GM18498 (cell line): ENCODE results near the gene PAIP1.
A peak's percentile ranks its signal among the peaks of the same experiment; 100 is the strongest.
"Not testable (repeated sequence)": the region's sequence is repeated elsewhere in the genome, so short reads cannot be mapped to it uniquely, and the experiment has no call there.

Experiments
- ATAC-seq: cut with Tn5 transposase; IDR thresholded peaks from one replicate; pipeline ENCODE4 v1.9.1; 2021; ENCODE audit warnings: mild to moderate bottlenecking, moderate library complexity; ENCODE audit not compliant: unreplicated experiment

The PAIP1 gene

DNA sequence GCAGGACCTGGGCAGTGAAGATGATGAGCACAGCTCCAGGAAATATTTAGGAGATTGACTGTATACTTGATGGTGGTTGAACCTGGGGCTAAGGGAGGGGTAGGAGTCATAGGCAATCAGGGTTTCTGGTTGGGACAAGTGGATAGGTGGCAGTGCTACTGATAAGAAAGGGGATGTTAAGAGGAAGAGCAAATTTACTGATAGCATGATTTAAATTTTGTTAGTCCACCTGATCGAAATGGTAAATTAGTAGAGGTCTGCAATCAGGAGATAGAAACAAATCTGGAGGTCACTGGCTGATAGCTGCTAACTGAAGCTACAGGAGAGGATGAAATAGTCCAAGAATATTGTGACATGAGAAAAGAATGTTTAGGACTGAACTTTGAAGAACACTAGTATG lies 36.3 kb downstream of the PAIP1 start:
- ATAC-seq, result no peak

DNA sequence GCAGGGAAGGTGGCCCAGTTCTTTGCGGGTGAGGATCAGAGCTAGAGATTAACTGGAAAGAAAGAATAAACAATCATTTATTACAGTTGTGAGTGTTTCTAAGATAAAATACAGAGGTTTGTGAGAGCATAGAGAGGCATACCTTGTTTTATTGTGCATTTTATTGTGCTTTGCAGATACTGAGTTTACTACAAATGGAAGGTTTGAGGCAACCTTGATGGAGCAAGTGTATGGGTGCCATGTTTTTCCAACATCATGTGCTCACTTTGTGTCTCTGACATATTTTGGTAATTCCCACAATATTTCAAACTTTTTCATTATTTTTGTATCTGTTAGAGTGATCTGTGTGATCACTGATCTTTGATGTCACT lies 41.2 kb downstream of the PAIP1 start:
- no peak for ATAC-seq

DNA sequence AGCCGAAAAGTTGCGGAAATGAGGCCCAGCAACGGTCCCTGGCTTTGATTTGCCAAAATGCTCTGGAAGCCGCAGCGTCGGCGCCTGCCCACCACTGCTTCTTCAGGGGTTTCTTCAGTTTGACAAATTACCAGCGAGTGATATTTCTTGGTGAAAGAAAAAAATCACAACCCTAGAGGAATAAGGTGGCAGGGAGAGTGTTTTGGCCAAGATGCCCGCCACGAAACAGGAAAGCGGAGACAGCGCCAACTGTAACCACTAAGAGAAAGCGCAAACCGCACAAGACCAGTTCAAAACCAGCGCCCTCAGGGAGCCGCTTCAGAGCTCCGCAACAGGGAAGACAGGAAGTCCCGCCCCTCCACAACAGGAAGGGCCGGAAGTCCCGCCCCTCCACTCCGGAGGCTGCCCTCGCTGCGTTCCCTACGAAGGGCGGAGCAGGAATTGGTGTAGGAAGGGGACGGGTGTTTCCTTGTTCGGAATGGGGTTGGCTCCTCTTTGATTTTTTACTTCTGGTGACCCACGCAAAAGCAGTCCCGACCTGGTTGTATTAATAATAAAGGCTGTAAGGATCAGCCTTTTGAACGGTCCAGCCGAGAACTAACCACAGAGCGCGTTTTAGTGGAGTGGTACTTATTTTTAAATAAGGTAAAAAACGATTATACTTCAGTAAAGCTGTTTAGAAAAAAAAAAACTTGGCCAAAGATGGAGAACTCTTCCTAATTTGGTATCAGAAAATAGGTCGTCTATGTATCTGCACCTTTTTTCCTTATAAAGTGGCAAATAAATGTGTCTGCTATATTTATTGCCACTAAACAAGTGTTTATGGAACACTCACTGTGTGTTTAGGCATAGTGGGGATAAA lies 41.8 kb downstream of the PAIP1 start, which contains the start of gene C5orf34:
Gene C5orf34 (minus strand): TSS at position 333 of the 862 bp plus-strand sequence. CDS start 5,809 bp downstream, outside the sequence.
- ATAC-seq, result peak; percentile 99

DNA sequence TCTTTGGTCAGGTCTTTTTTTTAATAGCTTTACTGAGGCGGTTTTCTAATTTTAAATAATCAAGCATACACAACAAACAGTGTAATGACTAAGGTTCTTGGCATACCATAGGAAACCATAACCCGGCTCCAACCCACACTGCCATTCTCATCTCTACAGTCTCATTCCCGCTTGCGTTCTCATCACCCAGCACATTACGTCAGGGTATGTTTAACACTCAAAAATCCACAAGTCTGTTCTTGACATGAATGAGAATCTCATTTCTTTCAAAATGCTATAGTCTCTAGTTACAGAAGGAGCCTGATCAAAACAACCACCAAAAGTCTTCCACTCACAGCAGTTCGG lies 42.4 kb downstream of the PAIP1 start:
- ATAC-seq, result peak; percentile 30

DNA sequence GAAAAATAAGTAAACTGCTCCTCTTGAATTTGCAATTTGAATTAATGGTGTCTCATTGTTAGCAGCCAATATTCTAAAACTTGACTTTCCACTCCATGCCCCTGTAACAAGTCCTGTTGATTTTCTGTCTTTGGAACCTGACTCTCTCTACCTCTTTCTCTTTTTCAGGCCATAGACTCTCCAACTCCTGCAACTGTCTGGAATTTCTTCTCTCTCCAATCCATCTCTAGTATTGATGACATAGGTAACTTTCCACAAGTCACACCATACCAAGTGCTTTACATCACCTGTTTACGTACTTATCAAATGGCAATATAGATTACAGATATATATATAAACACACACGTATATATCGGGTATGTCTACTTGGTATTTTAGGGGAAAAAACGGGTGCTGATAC lies 42.9 kb downstream of the PAIP1 start:
- ATAC-seq, result no peak

DNA sequence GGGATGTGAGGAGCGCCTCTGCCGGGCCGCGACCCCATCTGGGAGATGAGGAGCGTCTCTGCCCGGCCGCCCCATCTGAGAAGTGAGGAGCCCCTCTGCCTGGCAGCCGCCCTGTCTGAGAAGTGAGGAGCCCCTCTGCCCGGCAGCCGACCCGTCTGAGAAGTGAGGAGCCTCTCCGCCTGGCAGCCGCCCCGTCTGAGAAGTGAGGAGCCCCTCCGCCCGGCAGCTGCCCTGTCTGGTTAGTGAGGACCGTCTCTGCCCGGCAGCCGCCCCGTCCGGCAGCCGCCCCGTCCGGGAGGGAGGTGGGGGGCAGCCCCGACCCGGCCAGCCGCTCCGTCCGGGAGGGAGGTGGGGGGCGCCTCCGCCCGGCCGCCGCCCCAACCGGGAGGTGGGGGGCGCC lies 45.8 kb downstream of the PAIP1 start:
- ATAC-seq, result not testable (repeated sequence)

DNA sequence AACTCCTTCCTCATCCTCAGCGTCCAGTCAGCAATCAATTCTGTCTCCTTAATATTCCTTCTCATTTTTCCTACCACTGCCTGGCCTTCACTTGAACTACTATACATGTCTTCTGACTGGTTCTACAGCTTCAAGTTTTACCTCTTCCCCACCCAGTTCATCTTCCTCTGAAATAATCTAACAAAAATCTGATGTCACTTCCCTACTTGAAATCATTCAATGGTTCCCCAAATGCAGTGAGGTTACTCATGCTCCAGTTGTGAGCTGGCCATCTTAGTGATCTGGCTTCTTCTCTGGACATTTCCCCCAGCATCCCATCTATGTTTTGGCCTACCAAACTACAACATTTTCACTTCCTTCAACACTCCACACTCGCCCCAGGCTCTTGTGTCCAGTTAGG lies 58.3 kb downstream of the PAIP1 start:
- ATAC-seq, result no peak

DNA sequence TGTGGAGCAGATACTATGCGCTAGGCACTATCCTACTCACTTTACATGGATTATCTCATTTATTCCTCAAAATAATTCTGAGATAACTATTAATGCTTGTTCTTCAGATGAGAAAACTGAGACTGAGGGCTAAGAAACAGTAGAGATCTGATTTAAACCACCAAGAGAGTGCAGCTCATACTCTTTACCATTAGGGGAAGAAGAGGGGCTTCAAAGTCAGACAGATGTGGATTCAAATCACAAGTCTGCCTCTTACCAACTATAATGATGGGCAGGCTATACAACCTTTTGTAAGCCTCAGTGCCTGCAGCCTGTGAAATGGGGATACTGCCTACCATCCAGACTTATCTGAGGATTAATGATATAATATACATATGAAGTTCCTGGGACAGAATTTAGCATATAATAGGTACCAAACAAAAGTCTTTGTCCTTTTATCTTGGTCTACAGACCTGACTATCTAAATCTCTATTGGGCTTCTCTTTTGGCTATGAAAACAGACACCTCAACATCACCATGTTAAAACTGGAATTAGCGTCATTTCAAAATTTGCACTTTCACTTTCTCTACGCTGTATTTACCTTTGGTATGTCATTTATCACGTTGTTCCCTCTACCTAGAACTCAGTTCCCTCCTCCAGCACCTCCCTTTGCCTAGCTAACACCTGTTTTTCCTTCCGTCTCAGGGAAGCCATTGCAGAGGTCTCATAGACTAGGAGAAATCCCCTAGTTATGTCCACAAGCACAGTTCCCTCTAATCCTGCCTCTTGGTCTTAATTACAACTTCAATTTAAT lies 59.4 kb downstream of the PAIP1 start:
- ATAC-seq, result no peak

DNA sequence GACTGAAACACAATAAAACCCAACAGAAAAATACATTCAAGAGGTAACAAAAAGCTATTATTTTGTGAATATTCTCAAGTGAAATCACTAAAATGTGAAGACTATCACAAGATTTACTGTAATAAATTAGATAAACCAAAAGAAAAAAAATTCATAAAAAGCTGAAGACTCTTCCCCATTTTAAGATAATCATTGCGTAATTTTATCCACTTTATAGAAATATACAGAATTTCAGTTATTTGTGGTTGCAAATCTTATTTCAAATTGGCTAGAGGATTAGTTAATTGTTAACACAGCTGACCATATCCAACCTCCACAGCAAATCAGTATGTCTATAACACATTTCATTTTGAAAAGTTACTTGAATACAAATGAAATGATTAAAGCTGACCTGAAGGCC lies 65.6 kb downstream of the PAIP1 start:
- no peak for ATAC-seq

DNA sequence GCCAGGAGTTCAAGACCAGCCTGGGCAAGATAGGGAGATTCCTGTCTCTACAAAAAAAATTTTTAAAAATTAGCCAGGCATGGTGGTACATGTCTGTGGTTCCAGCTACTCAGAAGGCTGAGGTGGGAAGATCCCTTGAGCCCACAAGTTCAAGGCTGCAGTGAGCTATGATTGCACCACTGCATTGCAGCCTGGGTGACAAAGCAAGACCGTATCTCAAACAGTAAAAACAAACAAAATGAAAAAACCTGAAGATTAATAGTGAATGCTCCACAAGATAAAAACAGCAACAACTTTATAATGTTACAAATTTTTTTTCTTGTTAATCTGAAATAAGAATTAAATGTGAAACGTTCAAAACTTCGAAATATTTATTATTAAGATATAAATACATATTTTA lies 70.5 kb downstream of the PAIP1 start:
- ATAC-seq, result no peak

DNA sequence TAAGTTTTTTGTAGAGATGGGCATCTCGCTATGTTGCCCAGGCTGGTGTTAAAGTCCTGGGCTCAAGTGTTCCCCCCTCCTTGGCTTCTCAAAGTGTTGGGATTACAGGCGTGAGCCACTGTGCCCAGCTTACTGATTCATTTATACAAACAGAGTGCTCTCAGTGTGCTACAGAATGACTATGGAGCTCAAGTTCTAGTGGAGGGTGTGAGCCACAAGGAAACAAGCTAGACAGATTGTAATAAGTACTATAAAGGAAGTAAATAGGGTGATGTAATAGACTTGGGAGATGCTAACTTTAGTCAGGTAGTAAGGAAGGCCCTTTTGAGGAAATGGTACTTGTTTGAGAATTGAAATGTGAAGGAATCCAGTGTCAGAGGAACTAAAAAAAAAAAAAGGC lies 71.5 kb downstream of the PAIP1 start:
- ATAC-seq, result no peak

DNA sequence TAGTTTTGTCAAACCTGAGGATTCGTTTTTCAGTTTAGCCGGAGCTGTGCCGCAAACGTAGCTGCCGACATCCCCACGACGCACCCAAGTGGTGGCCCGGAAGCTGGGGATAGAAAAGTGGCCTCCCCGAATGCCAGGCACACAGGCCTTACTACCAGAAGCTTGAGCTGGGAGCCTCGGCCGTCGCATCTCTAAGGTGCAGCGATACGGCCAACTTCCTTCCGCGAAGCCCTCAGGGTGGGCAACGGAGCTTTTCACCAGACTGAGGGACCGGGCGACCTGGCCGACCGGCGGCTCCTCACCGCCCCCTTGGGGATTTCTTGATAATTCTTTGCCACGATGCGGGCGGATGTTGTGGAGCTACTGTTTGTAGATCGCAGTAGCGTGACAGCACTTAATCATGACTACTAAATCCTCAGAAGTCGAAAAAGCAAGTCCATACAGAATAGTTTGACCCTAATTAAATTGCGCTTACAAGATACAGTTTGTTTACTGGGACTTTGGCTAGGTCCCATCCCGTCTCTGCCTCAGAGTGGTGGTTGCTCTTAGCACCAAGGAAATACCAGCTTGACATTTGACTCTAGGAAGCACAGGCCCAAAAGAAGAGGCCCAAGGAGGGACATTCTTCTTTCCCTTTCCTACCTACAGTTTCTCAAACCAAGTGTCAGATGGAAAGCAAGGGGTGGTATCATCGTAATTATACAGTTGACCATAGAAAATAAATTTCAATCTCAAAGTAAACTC lies 72.6 kb downstream of the PAIP1 start:
- ATAC-seq, result peak; percentile 75

DNA sequence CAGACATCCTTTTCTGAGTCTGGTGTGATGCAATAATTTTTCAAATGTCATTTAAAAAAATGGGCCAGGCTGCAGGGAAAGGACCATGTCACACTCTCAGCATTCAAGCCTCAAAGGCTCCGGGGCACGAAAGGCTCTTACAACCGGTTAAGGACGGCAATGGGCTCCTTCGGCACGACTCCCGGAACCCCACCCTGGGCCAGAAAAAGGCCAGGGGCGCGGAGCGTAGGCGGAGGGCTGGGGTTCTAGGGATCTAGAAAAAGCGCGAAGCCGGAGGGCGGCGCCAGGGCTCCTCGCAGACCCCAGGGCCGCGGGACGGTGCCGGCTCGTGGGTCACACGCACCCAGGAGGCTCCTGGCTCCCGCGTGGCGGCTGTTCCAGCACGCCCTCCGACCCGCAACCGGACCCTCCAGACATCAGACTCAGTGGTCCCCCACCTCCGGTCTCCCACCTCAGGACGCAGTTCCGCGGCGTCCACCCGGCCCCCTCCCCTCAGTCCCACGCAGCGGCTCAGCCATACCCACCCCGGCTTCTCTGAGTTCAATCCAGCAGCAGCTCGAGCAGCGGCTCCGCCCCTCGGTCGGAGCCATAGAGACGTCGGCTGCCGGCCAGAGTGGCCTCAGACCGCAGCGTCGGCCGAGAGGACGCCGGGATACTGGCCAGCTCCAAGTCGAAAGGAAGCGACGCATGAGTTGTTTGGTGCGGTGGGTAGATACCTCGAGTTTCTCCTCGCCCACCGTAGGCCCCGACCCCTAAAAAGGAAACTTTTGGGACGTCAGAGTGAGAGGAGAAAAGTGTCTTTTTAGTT lies 73.4 kb downstream of the PAIP1 start, which contains the start of gene TMEM267:
Gene TMEM267 (minus strand): TSS at position 568 of the 808 bp plus-strand sequence. CDS start 29,896 bp downstream, outside the sequence.
- ATAC-seq, result peak; percentile 92

DNA sequence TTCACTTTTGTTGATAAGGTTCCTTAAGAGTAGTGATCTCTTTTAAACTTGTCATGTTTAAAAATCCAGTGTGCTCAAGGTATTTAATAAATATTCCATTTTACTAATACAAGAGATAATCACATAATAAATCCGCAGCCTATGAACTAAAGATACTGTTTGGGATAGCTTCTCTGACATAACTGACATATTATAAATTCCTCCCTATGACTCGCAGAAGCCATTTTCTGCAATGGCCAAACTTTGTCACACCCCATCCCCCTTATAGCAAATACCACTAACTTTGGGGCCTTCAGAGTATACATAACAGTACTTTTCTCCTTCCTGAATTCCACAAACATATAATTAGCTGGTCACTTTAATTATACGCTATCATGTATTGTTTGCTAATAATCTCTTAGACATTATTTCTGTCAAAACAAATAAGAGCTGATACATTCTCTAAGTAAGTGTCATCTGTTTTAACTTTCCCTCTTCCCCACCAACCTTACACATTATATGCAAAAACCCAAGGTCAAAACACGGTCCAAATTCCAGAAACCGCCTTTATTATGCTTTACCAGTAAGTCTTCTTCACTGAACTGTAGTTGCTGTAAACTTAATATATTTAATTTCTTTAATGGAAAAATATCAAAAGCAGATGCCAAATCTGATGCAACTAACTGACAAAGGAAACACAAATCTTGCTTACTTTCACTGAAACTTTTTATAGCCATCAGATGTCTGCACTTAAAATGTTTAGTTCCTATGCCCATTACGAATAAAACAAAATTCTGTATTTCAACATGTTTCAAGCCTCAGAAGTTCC lies 74.2 kb downstream of the PAIP1 start:
- no peak for ATAC-seq
